ENCODE measurements around the gene CHP1. TPM values are rescaled to one million over a fixed set of nuclear protein-coding genes. Genes with fewer than 3 reads are reported as not detected.
"Not testable (repeated sequence)": the region's sequence is repeated elsewhere in the genome, so short reads cannot be mapped to it uniquely, and the experiment has no call there.

Gene CHP1
- polyA plus RNA-seq, 3 donors from 2014 or later, result 14.7 to 29.6 (median 24.6) TPM

GRCh38 chr15:41288464-41288863 is 57.4 kb downstream of the CHP1 start:
- H3K27ac Mint-ChIP-seq, result no peak overlapping the region
- H3K36me3 Mint-ChIP-seq, result peaks cover 4 to 23% (median 15%) of the 10 kb centered on the region in 3 donors
- H3K9me3 Mint-ChIP-seq, result no peaks in the 10 kb centered on the region
- no peak for DNase-seq
- no peak overlapping the region for H3K4me3 Mint-ChIP-seq
- peaks cover 4 to 13% (median 11%) of the 10 kb centered on the region in 3 donors for H3K27me3 Mint-ChIP-seq (ENCODE audit: low read depth in 3 of 3)
- H3K4me1 Mint-ChIP-seq, result peaks cover 34 to 57% of the 10 kb centered on the region in 2 donors

- H3K27ac Mint-ChIP-seq, result peak overlapping the region in 1 of 6 donors; percentile 34
- DNase-seq, result no peak
- H3K4me1 Mint-ChIP-seq, result peaks cover 24 to 48% of the 10 kb centered on the region in 2 donors
- peaks cover 0 to 2% (median 2%) of the 10 kb centered on the region in 3 donors for H3K27me3 Mint-ChIP-seq (ENCODE audit: low read depth in 3 of 3)
- H3K4me3 Mint-ChIP-seq, result no peak overlapping the region
- H3K9me3 Mint-ChIP-seq, result no peaks in the 10 kb centered on the region
- peaks cover 4 to 23% (median 15%) of the 10 kb centered on the region in 3 donors for H3K36me3 Mint-ChIP-seq
Observed at GRCh38 chr15:41289953-41290352, 58.9 kb downstream of the CHP1 start.

DNA sequence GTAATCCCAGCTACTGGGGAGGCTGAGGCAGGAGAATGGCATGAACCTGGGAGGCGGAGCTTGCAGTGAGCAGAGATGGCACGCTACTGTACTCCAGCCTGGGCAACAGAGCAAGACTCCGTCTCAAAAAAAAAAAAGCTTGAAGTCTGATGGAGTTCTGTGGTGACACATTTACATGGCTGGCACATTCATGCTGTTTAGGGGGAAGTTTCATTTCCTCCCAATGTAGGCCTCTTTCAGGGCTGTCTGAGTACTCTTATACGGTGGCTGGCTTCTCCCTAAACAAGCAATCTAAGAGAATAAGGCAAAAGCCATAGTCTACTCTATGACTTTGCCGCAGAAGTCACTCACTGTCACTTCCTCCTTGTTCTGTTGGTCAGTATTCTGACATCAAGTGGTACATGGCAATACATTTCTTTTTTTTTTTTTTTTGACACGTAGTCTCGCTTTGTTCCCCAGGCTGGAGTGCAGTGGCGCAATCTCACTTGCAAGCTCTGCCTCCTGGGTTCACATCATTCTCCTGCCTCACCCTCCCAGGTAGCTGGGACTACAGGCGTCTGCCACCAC is 60.1 kb downstream of the CHP1 start:
- no peaks in the 10 kb centered on the region for H3K9me3 Mint-ChIP-seq
- H3K27ac Mint-ChIP-seq, result peak overlapping the region in 2 of 6 donors; percentile 6 to 51
- peaks cover 0 to 2% (median 0%) of the 10 kb centered on the region in 3 donors for H3K27me3 Mint-ChIP-seq (ENCODE audit: low read depth in 3 of 3)
- no peak overlapping the region for H3K4me3 Mint-ChIP-seq
- H3K36me3 Mint-ChIP-seq, result peaks cover 8 to 21% (median 9%) of the 10 kb centered on the region in 3 donors
- no peak for DNase-seq
- H3K4me1 Mint-ChIP-seq, result peaks cover 13 to 45% of the 10 kb centered on the region in 2 donors

DNA sequence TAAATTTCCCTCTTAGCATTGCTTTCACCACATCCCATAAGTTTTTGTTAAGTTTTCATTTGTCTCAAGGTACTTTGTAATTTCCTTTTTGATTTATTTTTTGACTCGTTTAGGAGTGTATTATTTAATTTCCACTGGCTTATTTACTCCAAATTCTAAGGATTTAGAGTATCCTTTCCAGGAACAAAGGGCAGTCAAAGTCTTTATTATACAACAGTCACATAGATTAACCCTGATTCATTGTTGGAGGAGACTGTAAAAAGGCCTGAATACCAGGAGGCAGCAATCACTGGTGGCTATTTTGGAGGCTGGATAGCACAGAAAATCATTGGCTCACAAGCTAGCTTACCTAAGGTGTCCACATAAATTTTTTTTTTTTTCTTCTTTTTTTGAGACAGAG is 61.5 kb downstream of the CHP1 start:
- H3K27me3 Mint-ChIP-seq (ENCODE audit: low read depth in 3 of 3), result peaks cover 0 to 2% (median 0%) of the 10 kb centered on the region in 3 donors
- no peaks in the 10 kb centered on the region for H3K9me3 Mint-ChIP-seq
- peak overlapping the region in 3 of 6 donors; percentile 34 to 48 (median 45) for H3K27ac Mint-ChIP-seq
- DNase-seq, result no peak
- H3K4me3 Mint-ChIP-seq, result no peak overlapping the region
- peaks cover under 1 to 13% (median 4%) of the 10 kb centered on the region in 3 donors for H3K36me3 Mint-ChIP-seq
- H3K4me1 Mint-ChIP-seq, result peaks cover 8 to 36% of the 10 kb centered on the region in 2 donors

- H3K4me3 Mint-ChIP-seq; H3K4me1 Mint-ChIP-seq; H3K27me3 Mint-ChIP-seq (ENCODE audit: low read depth in 3 of 3); DNase-seq; H3K9me3 Mint-ChIP-seq: not testable (repeated sequence)
- H3K27ac Mint-ChIP-seq, result peak overlapping the region in 1 of 6 donors; percentile 46
- H3K36me3 Mint-ChIP-seq, result peaks cover 4 to 15% (median 10%) of the 10 kb centered on the region in 3 donors
Observed at GRCh38 chr15:41301139-41301538, 70.1 kb downstream of the CHP1 start.

DNA sequence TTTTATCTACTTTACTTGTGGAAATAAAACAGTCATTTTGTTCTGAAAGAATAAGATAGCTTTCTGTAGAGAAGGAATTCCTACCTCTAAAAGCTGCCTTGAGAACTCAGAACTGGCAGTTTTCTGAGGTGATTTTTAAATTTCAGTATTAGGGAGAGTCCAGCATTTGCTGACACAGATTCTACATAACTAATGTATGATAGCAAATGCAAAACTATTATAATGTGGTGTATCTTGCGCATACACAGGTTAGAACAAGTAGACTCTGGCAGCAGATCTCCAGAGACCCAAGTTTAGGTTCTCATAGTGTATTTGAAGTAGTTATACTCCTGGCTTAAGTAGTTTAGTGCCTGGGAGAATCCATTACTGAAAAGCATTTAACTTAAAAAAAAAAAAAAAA is 70.5 kb downstream of the CHP1 start:
- Mint-ChIP-seq H3K4me3 (no peak overlapping the region), H3K36me3 (peaks cover 4 to 15% (median 10%) of the 10 kb centered on the region in 3 donors), H3K4me1 (peaks cover 0 to 6% of the 10 kb centered on the region in 2 donors), H3K27ac (peak overlapping the region in 1 of 6 donors; percentile 46), H3K9me3 (no peaks in the 10 kb centered on the region), H3K27me3 (ENCODE audit: low read depth in 3 of 3) (no peaks in the 10 kb centered on the region)
- DNase-seq, result no peak

DNA sequence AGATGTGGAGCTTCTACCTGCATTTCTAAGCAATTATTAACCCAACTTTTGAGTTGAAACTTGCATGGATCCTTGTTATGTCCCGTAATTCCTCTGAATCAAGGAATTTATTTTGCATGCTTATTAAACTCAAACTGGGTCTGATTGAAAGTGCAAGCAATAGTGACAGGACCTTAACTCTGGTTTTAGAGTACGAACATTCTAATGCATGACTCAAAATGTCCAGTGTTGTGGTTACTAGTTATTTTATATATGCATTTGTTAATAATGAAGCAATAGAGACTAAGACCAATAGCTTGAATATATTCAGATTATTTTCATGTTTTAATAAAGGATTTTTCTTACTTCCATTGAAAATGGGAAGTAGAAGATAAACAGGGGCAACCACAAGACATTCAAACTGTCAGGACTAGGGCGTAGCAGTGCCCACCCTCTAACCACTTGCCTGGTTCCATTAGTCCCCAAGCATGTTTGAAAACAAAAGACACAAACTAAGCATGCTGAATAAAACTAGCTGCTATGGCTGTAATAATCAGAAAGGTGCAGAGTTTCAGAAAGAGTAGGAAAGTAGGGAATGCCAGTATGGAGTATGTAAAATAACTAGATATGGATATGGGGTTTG is 73.2 kb downstream of the CHP1 start:
- no peak for DNase-seq
- Mint-ChIP-seq H3K36me3 (peaks cover 4 to 10% (median 5%) of the 10 kb centered on the region in 3 donors), H3K4me1 (peaks cover 0 to 6% of the 10 kb centered on the region in 2 donors), H3K9me3 (no peaks in the 10 kb centered on the region), H3K27ac (peak overlapping the region in 1 of 6 donors; percentile 55), H3K27me3 (ENCODE audit: low read depth in 3 of 3) (no peaks in the 10 kb centered on the region), H3K4me3 (no peak overlapping the region)

GRCh38 chr15:41307679-41308078 is 76.6 kb downstream of the CHP1 start:
- H3K36me3 Mint-ChIP-seq, result peaks cover 0 to under 1% (median 0%) of the 10 kb centered on the region in 3 donors
- H3K27ac Mint-ChIP-seq, result no peak overlapping the region
- H3K27me3 Mint-ChIP-seq (ENCODE audit: low read depth in 3 of 3), result no peaks in the 10 kb centered on the region
- DNase-seq, result no peak
- H3K9me3 Mint-ChIP-seq, result no peaks in the 10 kb centered on the region
- no peak overlapping the region for H3K4me3 Mint-ChIP-seq
- H3K4me1 Mint-ChIP-seq, result peaks cover 0 to 5% of the 10 kb centered on the region in 2 donors

DNA sequence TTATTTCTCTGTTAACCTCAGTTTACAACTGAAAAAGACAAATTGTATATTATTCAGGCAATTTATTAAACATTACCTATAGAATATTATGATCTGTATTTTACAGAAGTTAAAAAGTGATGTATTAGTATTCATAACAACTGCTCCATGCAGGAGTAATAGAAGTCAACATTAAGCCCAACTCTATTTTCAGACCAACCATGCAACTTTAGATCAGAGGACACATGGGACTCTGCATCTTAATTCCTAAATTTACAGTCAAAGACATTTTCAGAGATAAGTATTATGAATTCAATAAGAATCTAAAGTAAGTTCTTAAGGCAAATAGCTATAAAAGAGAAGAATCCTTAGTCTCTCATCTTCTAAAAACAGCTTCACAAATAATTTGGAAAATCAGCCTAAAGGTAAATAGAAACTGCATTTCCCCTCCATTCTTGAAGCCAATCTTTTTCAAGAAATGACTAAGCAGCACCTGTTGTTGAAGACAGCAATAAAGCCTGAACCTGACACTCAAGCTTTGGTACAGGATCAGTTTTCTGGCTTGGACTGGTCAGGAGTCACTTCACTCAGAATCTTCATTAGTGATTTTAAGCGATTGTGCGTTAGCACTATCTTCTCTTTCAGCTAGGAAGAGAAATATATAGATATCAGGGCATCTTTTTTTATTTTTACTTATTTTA is 78.3 kb downstream of the CHP1 start:
- H3K4me3 Mint-ChIP-seq, result no peak overlapping the region
- peaks cover 0 to 11% (median 8%) of the 10 kb centered on the region in 3 donors for H3K36me3 Mint-ChIP-seq
- no peak overlapping the region for H3K27ac Mint-ChIP-seq
- H3K27me3 Mint-ChIP-seq (ENCODE audit: low read depth in 3 of 3), result no peaks in the 10 kb centered on the region
- H3K4me1 Mint-ChIP-seq, result no peaks in the 10 kb centered on the region
- H3K9me3 Mint-ChIP-seq, result no peaks in the 10 kb centered on the region
- no peak for DNase-seq

- H3K27ac Mint-ChIP-seq; DNase-seq; H3K9me3 Mint-ChIP-seq; H3K27me3 Mint-ChIP-seq (ENCODE audit: low read depth in 3 of 3); H3K4me1 Mint-ChIP-seq; H3K4me3 Mint-ChIP-seq; H3K36me3 Mint-ChIP-seq: not testable (repeated sequence)
Observed at GRCh38 chr15:41320805-41321330, 89.8 kb downstream of the CHP1 start.

DNA sequence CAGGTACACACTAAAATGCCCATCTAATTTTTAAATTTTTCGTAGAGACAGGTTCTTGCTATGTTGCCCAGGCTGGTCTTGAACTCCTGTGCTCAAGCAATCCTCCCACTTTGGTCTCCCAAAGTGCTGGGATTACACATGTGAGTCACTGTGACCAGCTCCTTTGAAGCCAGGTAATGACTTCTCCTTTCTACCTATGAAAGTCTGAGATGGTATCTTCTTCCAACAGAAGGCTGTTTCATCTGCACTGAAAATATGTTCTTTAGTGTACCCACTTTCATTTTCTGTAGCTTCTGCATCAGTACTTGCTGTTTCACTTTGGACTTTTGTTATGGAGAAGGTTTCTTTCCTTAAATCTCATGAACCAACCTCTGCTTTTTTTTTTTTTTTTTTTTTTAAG is 92.5 kb downstream of the CHP1 start:
- Mint-ChIP-seq H3K4me3 (no peak overlapping the region), H3K36me3 (no peaks in the 10 kb centered on the region), H3K27ac (no peak overlapping the region), H3K27me3 (ENCODE audit: low read depth in 3 of 3) (no peaks in the 10 kb centered on the region), H3K4me1 (no peaks in the 10 kb centered on the region), H3K9me3 (no peaks in the 10 kb centered on the region)
- DNase-seq, result no peak

DNA sequence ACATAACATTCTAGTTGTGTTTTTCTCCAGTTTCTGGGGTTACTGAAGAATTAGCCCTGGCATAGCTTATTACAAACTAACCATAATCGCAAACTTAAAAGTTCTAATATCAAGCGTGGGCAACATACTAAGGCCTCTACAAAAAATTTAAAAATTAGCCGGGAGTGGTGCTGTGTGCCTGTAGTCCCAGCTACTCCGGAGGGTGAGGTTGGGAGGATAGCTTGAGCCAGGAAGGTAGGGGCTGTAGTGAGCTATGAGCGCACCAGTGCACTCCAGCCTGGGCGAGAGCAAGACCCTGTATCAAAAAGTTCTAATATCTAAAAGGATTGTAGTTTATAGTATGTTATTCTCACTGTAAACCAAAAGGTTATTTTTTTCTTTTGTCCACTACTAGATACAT is 100.2 kb downstream of the CHP1 start:
- H3K36me3 Mint-ChIP-seq, result no peaks in the 10 kb centered on the region
- peaks cover 0 to 8% (median 3%) of the 10 kb centered on the region in 3 donors for H3K27me3 Mint-ChIP-seq (ENCODE audit: low read depth in 3 of 3)
- DNase-seq, result no peak
- peaks cover 29 to 34% of the 10 kb centered on the region in 2 donors for H3K4me1 Mint-ChIP-seq
- peak overlapping the region; percentile 96 to 100 (median 99) for H3K4me3 Mint-ChIP-seq
- H3K27ac Mint-ChIP-seq, result peak overlapping the region; percentile 85 to 95 (median 92)
- H3K9me3 Mint-ChIP-seq, result no peaks in the 10 kb centered on the region
